GM12864 (cell line): ENCODE results near the gene DLEC1.

Source experiments
- DNase-seq: peaks from one replicate; pipeline ENCODE4 v3.0.0-alpha.2; 2011; ENCODE audit warnings: low read depth
- H3K4me3 ChIP-seq: 2 replicates; pipeline ENCODE4 v1.5.1; 2011; ENCODE audit warnings: mild to moderate bottlenecking, low read depth, low read length, control low read depth
- TF ChIP-seq, protein P1 (sequence below): IDR thresholded peaks from 2 replicates; pipeline ENCODE4 v1.5.1; 2011; ENCODE audit warnings: low read depth, mild to moderate bottlenecking, moderate library complexity, low read length, control low read depth, inconsistent platforms; ENCODE audit errors: missing control alignments

Gene DLEC1

DNA sequence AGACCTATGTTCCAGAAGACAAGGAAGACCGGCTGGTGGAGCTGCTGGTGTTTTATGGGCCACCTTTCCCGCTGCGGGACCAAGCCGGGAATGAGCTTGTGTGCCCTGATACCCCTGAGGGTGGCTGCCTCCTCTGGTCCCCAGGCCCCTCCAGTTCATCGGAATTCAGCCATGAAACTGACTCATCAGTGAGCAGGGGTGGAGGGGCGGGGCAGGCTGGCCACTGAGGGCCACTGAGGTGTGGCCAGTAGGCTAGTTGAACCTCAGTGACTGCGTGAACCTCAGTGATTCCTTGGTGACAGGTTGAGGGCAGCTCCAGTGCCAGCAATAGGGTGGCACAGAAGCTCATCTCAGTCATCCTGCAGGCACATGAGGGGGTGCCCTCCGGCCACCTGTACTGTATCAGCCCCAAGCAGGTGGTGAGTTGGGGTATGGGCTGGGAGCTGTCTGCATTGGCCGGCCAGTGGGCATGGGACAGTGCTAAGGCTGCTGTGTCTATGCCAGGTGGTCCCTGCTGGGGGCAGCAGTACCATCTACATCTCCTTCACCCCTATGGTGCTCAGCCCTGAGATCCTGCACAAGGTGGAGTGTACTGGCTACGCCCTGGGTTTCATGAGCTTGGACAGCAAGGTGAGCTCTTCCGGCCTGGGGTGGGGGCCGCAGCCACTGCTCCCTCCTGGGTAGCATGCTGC, 77.6 kb downstream of the DLEC1 start:
- TF ChIP-seq, protein P1, sequence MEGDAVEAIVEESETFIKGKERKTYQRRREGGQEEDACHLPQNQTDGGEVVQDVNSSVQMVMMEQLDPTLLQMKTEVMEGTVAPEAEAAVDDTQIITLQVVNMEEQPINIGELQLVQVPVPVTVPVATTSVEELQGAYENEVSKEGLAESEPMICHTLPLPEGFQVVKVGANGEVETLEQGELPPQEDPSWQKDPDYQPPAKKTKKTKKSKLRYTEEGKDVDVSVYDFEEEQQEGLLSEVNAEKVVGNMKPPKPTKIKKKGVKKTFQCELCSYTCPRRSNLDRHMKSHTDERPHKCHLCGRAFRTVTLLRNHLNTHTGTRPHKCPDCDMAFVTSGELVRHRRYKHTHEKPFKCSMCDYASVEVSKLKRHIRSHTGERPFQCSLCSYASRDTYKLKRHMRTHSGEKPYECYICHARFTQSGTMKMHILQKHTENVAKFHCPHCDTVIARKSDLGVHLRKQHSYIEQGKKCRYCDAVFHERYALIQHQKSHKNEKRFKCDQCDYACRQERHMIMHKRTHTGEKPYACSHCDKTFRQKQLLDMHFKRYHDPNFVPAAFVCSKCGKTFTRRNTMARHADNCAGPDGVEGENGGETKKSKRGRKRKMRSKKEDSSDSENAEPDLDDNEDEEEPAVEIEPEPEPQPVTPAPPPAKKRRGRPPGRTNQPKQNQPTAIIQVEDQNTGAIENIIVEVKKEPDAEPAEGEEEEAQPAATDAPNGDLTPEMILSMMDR, result no peak
- no peak for DNase-seq
- no peak overlapping the region for H3K4me3 ChIP-seq

DNA sequence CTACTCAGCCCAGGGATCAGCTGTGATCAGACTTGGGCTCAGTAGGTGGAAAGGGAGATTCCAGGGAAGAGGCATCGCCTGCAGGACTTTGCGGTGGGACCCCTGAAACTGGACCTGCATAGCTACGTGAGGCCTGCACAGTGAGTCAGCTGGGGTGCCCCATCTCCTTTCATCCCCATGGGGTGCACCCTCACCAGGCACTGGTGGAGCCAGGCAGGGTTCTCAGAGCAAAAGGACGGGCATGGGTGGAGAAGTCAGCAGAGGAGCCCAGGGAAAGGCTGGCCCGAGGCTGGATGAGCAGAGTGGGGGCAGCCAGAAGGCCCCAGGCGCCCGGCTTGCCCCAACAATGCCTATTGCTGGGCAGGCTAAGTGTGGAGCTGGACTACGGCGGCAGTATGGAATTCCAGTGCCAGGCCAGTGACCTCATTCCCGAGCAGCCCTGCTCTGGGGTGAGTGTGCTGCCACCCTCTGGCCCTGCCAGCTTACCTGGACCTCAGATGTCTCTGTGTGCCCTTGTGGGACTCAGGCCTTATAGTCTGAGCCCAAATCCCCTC, 78.2 kb downstream of the DLEC1 start:
- H3K4me3 ChIP-seq, result no peak overlapping the region
- TF ChIP-seq, protein P1, result no peak
- DNase-seq, result no peak

DNA sequence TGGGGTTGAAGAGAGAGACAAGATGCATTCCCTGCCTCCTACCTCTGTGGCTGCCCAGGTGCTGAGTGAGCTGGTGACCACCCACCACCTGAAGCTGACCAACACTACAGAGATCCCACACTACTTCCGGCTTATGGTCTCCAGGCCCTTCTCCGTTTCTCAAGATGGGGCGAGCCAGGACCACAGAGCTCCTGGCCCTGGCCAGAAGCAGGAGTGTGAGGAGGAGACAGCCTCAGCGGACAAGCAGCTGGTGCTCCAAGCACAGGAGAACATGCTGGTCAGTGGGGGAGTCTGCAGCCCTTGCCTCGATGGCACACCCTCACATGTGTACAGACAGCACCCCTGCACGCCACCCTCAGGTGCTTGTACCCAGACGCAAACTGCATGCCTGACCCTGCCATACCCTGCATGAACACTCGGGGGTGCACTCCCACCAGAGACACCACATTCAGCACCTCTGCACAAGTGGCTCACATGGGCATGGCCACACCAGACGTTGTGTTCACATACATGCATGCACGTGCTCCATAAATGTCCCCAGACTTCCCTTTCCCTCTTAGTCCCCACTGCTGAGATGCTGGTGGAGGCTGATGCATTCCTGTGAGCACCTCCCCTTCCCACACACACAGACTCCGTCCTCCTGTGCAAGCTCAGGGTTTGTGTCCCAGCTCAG, 78.9 kb downstream of the DLEC1 start:
- no peak for DNase-seq
- TF ChIP-seq, protein P1, result peak; percentile 96
- H3K4me3 ChIP-seq, result no peak overlapping the region

DNA sequence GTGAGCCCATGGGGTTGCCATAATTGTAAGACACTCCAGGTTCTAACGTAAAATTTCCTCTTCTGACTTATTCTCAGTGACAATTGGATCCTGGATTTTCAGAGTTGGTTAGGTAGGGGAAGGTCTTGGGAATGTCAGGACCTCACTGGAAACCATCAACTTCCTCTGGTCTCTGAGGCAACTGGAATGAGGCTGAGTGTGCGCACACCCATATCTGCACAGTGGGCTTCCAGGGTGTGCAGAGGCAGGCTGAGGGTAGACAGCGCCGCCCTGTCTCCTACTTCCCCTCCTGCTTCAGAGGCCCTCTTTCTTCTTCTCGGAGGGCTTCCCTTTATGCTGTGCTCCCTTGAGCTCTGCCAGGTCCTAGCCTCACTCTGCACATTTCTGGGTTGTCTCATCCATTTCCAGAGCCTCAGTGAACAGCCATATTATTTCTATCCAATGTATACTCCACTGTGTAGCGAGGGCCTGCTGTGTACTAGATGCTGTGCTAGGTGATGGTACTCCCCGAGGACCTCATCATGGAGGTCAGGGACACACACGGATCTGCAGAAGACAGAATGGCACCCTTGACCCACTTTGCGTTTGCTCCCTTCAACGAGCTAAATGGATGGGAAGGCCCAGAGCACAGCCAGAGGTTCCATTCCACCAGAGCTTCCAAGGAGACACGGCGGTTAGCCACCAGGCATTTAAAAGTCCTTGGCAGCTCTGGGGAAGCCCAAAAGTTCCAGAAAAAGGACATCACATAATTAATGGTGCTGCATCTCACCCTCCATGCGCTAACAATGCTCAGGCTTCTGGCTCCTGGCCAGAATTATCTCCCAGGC, 79.6 kb downstream of the DLEC1 start:
- H3K4me3 ChIP-seq, result no peak overlapping the region
- TF ChIP-seq, protein P1, result no peak
- DNase-seq, result no peak

DNA sequence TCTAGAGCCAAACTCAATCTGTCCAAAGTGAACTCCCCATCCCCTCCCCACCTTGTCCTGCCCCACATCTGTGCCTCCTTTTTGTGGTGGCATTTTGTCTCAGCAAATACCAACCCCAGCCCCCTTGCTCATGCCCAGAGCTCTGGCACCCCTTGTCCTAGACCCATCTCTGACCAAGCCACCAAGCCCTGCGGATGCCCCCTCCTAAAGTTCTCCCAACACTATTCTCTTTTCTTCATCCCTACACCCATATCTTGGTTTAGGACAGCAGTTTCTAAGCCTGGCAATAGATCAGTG, 80.2 kb downstream of the DLEC1 start:
- H3K4me3 ChIP-seq, result no peak overlapping the region
- no peak for DNase-seq
- TF ChIP-seq, protein P1, result no peak

DNA sequence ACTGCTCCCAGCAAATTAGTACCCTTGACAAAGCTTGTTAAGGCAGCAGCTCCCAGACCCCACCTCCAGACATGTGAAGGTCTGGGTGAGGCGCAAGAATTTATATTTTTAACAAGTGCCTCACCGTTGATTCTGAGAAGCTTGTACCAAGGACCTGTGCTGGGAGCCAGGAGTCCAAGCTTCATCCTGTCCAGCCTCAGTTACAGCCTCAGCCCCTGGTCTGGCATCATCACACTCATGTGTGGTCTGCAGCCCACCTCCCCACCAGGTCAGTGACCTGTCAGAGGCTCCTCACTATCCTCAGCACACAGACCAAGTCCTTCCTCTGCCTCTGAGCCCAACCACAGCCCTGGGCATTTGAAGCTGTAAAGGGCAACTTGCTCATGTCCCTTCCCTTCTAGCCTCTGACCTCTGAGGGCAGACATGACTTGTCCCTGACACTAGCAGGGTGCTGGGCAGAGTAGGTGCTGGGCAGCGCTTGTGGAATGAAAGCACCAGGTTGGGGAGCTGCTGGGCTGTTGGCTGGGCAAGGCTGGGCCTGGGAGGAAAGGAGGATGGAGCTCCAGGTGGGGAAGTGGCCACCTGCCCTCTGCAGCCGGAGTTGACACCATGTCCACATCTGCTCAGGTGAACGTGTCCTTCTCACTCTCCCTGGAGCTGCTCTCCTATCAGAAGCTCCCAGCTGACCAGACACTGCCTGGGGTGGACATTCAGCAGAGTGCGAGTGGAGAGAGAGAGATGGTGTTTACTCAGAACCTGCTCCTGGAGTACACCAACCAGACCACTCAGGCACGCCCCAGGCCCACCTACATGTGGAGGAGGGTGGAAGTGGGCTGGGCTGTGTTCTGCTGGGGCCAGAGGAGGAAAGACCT, 81.0 kb downstream of the DLEC1 start:
- H3K4me3 ChIP-seq, result no peak overlapping the region
- TF ChIP-seq, protein P1, result no peak
- no peak for DNase-seq
